Measurements from ENCODE around the gene SLC26A2.
"Not testable (repeated sequence)": the region's sequence is repeated elsewhere in the genome, so short reads cannot be mapped to it uniquely, and the experiment has no call there.

SLC26A2 gene

DNA sequence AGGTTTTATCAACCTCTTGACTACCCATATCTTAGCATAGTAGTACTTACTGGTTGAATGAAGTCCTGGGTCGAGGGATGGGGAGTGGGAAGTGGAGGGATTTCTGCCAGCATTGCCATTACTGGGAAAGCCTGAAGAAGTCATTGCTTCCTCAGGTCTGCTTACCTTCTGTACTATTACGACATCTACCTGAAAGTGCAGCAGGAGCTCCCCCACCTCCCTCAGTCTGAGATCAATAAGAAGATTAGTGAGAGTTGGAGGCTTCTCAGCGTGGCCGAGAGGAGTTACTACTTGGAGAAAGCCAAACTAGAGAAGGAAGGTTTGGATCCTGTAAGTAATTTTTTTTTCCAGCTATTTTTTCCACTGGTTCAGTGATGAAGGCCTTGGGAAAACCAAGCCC lies 45.8 kb downstream of the SLC26A2 start:
- DNase-seq: no peak

DNA sequence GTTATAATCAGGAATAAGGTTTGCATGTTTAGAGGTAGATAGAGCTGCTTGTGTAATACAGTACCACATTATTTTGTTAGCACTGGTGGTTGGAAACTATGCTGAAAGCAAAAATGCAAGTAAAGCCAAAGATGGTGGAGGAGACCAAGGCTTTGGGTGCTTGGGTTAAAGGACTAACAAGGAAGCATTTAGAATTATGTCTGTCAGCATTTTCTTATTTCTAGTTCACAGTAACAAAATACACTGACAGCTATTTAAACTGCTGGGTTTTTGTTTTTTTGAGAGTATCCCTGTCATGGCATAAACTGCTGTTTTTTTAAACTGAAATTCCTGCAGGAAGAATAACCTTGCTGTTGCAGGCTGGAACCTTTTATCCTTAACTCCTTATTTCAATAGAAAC lies 46.5 kb downstream of the SLC26A2 start:
- DNase-seq: no peak

DNA sequence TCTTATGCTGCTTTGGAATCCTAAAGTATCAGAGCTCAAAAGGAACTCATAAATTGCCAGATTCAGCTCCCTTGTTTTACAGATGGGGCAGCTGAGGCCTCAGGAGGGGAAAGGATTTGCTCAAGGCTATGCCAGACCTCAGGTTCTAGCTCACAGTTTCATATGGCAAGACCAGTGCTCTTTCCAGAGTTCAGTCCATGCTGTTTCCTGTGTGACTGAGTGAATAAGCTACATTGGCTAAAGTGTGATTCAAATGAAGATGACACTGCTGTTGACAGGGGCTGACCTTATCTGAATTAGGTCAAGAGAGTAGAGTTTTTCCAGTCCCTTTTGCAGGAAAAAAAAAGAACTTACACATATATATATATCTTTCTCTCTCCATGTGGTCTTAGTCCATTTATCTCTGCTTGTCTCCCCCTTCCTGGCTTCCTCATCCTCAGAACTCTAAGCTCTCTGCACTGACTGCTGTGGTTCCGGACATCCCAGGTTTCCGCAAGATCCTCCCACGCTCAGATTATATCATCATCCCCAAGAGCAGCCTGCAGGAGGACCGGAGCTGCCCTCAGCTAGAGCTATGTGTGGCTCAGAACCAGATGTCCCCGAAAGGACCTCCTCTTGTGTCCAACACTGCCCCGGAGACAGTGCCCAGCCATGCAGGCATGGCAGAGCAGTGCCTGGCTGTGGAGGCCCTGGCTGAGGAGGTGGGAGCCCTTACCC lies 49.3 kb downstream of the SLC26A2 start:
- no peak for DNase-seq

DNA sequence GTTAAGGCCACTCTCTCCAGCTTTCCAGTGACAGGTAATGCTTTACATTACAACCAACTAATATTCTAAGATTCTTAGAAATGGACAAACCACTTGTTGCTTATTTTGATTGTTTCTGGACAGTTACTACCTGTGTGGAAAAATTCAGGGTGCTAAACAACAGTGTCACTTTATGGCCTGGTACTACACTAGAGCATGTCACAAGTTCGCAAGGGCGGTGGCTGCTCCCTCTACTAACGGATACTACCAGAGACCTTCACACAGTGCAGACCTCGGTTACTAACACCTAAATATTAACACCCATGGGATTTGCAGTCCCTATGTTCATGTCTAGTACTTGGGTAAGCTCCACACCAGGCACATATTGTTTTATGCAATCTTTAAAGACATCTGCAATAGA lies 53.4 kb downstream of the SLC26A2 start:
- no peak for DNase-seq

DNA sequence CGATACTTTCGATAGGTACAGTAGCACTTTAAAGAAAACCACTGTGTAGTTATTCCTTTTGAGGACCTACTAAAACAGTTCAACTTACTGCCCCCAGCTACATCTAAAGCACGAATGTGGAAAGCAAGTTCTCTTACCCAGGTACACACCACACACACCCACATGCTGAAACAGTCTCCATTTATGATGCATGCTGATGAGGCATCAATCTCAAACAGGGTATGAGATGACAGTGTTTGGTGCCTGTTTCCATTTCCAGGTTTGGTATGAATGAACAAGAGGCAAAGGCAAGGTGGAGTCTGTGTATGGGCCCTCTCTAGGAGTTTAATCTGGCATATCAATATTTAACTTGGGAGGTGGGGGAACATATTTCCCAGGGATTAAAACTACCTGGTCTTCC lies 53.9 kb downstream of the SLC26A2 start:
- peak; percentile 19 for DNase-seq

DNA sequence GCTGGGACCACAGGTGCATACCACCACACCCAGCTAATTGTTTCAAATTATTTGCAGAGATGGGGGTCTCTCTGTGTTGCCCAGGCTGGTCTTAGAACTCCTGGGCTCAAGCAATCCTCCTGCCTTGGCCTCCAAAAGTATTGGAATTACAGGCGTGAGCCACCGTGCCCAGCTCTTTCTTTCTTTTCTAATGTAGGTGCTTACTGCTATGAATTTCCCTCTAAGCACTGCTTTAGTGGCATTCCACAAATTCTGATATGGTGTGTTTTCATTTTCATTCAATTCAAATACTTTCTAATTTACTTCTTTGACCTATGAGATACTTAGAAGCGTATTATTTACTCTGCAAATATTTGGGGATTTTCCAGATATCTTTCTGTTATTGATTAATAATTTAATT lies 54.9 kb downstream of the SLC26A2 start:
- no peak for DNase-seq

DNA sequence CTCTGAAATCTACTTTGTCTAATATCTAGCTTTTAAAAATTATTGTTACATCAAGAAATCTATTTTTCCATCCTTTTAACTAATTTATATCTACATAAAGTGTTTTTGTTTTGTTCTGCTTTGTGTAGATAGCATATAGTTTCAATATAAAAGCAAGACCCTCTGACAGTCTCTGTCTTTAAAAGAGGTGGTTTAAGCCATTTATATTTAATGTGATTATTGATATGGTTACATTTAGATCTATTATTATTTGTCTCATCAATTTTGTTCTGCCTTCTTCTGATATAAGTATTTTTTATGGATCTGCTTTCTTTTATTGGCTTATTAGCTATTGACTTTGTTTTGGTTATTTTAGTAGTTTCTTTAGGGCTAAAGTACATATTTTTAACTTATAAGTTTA lies 56.0 kb downstream of the SLC26A2 start:
- DNase-seq: no peak

DNA sequence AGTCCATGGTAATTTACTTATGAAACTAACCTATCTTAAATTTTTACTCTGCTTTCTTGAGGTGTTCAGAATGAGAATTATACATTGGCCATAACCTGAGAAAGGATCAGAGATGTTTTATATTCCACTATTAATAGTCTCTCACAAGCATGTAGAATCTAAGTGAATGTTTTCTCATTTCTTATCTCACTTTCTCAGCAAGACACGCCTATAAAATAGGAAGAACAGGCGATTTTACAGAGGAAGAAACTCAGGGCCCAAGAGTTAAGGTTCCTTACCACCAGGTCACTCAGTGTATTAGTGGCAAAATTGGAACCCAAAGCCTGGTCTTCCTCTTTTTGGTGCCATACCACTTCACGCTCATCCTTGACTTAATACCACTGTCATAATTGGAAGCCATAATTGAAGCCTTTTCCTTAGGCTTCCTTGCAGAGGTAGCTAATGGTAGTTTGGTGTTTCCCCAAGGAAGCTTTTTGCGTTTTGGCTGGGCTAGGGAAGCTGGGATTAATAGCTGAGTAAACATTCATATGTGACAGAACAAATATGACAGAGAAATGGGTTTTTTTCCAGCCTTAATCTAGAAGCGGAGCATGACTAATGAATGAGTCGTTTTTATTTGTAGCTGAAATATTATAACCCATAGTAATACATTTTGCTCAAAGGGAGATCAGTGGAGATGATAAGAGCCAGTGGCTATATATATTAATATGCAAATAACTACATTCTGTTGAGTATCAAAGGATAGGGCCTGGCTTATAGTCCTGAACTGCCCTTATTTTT lies 56.9 kb downstream of the SLC26A2 start:
- no peak for DNase-seq

DNA sequence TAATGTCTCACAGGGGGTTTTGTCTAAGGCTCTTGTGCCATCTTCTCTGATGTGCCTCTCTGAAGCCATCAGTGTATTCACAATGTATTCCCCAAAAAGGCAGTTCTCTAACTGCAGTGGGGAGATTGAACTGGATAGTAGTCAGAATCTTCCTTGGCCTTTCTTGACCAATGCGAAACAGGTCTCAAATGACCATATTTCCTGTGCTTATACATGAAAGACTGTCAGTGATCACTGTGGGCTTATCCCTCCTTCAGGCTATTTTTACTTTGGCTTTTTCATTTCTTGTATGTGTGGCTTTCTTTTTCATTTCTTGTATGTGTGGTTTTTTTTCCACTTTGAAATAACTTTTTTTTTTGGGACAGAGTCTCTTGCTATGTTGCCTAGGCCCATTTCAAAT lies 59.7 kb downstream of the SLC26A2 start:
- no peak for DNase-seq

DNA sequence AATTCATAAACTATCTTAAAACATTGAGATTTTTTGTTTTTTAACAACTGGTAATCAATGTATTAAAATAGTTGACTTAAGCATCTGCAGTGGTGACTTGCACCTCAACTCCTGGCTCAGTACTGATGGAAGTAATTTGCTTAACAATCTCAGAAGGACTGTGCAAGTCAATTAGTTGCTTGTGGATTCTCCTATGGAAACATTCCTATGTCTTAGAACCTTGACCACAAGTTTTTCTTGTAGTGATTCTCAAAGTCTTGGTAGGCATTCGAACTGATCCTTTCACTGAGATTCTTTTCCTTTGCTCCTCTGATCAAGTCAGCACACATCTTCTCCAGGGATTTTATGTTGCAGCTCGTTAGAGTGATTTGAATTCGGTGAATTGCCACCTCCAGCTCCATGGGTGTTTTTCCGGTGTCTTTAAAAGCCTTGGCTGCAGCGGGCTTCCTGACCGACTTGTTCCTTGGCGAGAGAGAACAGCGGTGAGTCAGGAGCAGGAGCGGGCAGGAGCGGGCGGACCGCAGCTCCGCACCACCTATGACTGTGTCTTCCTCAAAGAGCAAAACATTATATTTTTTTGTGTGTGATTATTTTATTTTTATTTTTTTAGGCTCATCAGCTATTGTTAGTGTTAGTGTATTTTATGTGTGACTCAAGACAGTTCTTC lies 61.1 kb downstream of the SLC26A2 start:
- no peak for DNase-seq

DNA sequence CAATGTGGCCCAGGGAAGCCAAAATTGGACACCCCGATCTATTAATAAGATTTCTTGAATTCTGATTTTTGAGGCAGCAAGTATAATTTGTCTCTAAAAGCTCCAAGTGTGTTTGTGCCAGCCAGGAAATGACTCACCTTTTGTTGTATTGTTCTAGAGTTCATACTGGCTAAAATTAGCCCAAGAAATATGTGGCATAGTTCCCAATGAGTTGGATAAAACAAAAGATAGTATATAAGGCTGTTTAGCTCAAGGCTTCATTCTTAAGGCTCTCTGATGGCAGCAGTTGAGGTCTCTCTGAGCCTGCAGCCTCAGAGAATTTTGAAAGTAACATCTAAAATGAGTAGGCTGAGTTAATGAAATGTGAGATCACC lies 61.6 kb downstream of the SLC26A2 start:
- no peak for DNase-seq

DNA sequence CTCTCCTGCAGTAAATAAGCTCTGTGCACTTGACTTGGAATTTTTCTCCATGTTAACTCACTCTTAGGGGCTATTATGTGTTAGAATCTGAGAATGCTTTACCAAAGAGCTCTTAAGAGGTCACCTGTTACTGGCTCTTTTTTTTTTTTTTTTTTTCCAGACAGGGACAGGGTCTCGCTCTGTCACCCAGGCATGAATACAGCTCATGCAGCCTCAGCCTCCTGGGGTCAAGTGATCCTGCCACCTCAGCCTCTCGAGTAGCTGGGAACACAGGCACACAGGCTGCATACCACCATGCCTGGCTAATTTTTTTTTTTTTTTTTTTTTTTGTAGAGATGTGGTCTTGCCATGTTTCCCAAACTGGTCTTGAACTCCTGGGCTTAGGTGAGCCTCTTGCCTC lies 62.1 kb downstream of the SLC26A2 start:
- no peak for DNase-seq

DNA sequence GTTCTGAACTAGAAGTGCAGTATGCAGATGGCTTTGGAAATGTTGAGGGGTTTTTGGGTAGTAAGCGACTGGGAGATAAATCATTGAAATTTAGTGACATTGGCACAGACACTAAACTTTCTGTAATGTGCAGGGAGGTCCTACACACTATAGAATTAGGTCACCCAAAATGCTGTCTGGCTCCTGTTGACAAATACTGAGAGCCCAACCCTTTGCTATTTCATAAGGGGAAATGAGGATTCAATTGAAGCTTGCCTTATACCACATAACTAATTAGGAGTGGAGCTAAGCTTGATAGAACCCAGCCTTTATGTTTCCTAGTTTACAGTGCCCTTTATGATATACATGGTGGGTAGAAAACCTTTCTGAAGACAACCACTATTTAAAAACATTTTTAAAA lies 62.6 kb downstream of the SLC26A2 start:
- no peak for DNase-seq

DNA sequence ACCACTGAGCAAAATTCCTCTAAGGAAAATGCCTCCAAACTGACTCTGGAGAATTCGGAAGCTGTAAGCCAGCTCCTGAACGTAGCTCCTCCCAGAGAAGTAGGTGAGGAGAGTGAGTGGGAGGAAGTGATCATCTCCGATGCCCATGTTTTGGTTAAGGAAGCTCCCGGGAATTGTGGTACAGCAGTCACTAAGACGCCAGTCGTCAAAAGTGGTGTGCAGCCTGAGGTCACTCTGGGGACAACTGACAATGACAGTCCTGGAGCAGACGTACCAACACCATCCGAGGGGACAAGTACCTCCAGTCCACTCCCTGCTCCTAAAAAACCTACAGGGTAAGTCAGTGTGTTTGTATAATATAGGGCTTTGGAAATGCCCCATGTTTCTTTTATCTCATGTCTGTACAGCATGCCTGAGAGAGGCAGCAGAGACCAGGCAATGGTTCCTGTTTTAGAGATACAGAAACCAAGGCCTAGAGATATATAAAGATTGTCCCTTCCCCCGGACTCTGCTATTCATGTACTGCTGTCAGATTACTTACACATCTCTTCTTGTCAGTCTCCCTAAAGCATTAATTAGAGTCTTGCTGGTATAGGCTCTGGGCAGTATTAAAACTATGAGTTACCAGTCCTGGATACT lies 63.9 kb downstream of the SLC26A2 start:
- no peak for DNase-seq

DNA sequence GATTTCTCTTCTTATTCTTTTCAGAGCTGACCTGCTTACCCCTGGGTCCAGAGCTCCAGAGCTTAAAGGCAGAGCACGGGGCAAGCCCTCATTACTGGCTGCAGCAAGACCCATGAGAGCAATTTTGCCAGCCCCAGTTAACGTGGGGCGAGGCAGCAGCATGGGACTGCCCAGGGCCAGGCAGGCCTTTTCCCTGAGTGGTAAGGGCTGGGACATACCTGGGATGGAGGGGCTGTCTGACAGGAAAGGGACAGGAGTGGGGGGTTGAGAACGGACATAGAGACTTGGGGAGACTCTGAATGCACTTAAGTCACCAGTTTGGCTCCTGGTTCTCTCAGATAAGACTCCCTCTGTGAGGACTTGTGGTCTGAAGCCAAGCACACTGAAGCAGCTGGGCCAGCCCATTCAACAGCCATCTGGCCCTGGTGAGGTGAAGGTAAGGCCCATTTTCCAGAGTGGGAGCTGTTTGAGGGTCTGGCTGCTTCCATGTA lies 66.2 kb downstream of the SLC26A2 start:
- DNase-seq: no peak

DNA sequence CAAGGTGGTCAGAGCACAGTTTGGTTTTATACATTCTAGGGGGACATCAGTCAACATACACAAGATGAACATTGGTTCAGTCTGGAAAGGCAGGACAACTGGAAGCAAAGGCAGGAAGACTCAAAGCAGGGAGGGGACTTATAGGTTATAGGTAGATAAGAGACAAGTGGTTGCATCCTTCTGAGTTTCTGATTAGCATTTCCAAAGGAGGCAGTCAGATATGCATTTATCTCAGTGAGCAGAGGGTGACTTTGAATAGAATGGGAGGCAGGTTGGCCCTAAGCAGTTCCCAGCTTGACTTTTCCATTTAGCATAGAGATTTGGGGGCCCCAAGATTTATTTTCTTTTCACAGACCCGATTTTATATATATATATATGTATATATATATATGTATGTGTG lies 67.5 kb downstream of the SLC26A2 start:
- DNase-seq: not testable (repeated sequence)

DNA sequence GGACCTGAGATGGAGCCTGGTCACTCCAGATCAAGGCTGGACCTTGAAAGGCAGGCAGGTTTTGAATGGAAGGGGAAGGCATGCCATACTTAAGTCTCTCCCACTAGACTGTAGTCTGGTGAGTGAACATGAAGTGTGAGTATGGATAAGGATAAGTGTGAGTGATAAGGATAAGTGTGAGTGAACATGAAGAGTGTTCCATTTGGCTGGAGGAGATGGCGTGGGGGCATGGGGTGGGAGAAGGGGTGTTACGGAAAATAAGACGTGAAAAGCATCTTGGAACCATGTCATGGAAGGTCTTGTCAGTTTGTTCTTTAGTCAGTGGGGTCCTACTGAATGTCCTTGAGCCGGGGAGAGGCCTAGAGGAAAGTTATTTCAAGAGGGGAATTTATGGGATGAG lies 72.8 kb downstream of the SLC26A2 start:
- DNase-seq: no peak

DNA sequence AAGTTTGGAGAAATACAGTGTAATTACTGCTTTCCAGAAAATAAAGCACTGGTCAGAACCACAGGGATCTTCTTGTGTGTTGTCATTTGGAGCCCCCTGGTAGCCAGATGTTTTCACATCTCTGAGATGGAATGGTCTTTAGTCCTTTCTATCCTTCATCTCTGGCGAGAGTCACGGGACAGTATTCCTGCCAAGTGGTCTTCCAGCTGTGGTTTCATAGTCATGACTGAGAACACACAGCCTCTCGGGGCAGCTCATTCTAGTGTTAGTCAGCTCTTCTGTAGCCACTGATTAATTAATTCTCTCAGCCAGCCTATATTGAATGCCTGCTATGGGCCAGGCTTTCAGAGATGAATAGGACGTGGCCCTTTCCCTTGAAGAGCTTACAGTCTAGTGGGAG lies 74.1 kb downstream of the SLC26A2 start:
- DNase-seq: no peak

DNA sequence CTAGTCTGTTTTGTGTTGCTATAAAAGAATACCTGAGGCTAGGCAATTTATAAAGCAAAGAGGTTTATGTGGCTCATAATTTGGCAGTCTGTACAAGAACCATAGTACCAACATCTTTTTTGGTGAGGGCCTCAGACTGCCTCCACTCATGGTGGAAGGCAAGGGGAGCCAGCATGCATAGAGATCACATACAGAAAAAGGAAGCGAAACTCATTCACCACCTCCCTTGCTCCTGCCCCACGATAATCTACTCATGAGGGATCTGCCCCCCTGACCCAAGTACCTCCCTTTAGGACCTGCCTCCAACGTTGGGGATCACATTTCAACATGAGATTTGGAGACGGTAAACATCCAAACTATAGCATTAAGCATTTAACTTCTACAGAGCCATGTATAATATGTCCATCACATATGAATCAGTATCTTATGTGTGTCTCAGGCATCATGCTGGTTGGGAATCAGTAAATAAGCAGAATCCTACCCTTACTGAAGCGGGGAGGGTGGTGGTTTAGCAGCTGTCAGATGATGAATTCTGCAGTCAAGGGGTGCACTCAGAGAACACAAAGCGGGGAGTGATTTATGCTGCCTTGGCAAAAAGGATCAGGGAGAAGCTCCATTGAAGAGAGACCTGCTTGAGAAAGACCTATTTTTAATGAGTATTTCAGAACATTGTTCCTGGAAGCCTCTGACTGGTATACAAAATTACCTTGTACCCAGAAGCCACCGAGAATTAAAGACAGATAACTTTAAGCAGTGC lies 74.8 kb downstream of the SLC26A2 start:
- no peak for DNase-seq

DNA sequence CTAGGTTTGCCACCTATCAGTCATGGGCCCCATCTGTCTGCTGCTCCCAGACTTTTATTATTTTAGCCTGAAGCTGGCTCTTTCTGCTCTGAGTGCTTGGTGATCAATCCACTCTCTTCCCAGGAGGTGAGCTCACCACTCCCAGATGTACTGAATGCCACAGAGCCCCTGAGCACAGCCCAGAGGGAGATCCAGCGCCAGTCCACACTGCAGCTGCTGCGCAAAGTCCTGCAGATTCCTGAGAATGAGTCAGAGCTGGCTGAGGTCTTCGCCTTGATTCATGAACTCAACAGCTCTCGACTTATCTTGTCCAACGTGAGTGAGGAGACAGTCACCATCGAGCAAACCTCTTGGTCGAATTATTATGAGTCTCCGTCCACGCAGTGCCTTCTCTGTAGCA lies 76.0 kb downstream of the SLC26A2 start:
- DNase-seq: no peak
